ENCODE data around the gene HPSE2. TPM values are rescaled to one million over a fixed set of nuclear protein-coding genes. Genes with fewer than 3 reads are reported as not detected.

Gene HPSE2
- total RNA-seq, 1 donor from 2014 or later, result not detected

GRCh38 chr10:98415731-98416119, 819.9 kb downstream of the HPSE2 start:
- no peaks in the 10 kb centered on the region for H3K9me3 Mint-ChIP-seq (ENCODE audit: unreplicated experiment)
- no peak overlapping the region for H3K4me3 Mint-ChIP-seq (ENCODE audit: unreplicated experiment)
- H3K36me3 Mint-ChIP-seq (ENCODE audit: low read depth, unreplicated experiment), result peaks cover 10% of the 10 kb centered on the region
- H3K27ac Mint-ChIP-seq (ENCODE audit: unreplicated experiment), result peak overlapping the region; percentile 42
- peaks cover 3% of the 10 kb centered on the region for H3K27me3 Mint-ChIP-seq (ENCODE audit: unreplicated experiment)
- TF ChIP-seq CTCF (IDR thresholded peaks at IDR 0.05; ENCODE audit: unreplicated experiment), result no peak
- DNase-seq (ENCODE audit: low spot score), result no peak
- peaks cover 4% of the 10 kb centered on the region for H3K4me1 Mint-ChIP-seq (ENCODE audit: unreplicated experiment)

GRCh38 chr10:98414932-98415730, 820.5 kb downstream of the HPSE2 start, which contains the start of gene PYROXD2:
TSS of gene PYROXD2 (minus strand) at chr10:98415182. CDS start at chr10:98415135, 47 bp downstream.
- H3K27ac Mint-ChIP-seq (ENCODE audit: unreplicated experiment), result peak within 1 kb of the TSS; percentile 42
- peaks cover 3% of the 10 kb centered on the region for H3K27me3 Mint-ChIP-seq (ENCODE audit: unreplicated experiment)
- H3K36me3 Mint-ChIP-seq (ENCODE audit: low read depth, unreplicated experiment), result peaks cover 10% of the 10 kb centered on the region
- TF ChIP-seq CTCF (IDR thresholded peaks at IDR 0.05; ENCODE audit: unreplicated experiment), result no peak
- H3K4me3 Mint-ChIP-seq (ENCODE audit: unreplicated experiment), result peak within 1 kb of the TSS; percentile 77
- peaks cover 4% of the 10 kb centered on the region for H3K4me1 Mint-ChIP-seq (ENCODE audit: unreplicated experiment)
- peak; percentile 72 for DNase-seq (ENCODE audit: low spot score)
- H3K9me3 Mint-ChIP-seq (ENCODE audit: unreplicated experiment), result no peaks in the 10 kb centered on the region

GRCh38 chr10:98414578-98414931, 821.1 kb downstream of the HPSE2 start:
- peaks cover 4% of the 10 kb centered on the region for H3K4me1 Mint-ChIP-seq (ENCODE audit: unreplicated experiment)
- no peak for TF ChIP-seq CTCF (IDR thresholded peaks at IDR 0.05; ENCODE audit: unreplicated experiment)
- H3K27me3 Mint-ChIP-seq (ENCODE audit: unreplicated experiment), result peaks cover 3% of the 10 kb centered on the region
- no peak for DNase-seq (ENCODE audit: low spot score)
- H3K36me3 Mint-ChIP-seq (ENCODE audit: low read depth, unreplicated experiment), result peaks cover 10% of the 10 kb centered on the region
- no peaks in the 10 kb centered on the region for H3K9me3 Mint-ChIP-seq (ENCODE audit: unreplicated experiment)
- no peak overlapping the region for H3K27ac Mint-ChIP-seq (ENCODE audit: unreplicated experiment)
- H3K4me3 Mint-ChIP-seq (ENCODE audit: unreplicated experiment), result peak overlapping the region; percentile 25

GRCh38 chr10:98411768-98412167, 823.9 kb downstream of the HPSE2 start:
- peaks cover 7% of the 10 kb centered on the region for H3K36me3 Mint-ChIP-seq (ENCODE audit: low read depth, unreplicated experiment)
- H3K9me3 Mint-ChIP-seq (ENCODE audit: unreplicated experiment), result no peaks in the 10 kb centered on the region
- peaks cover 4% of the 10 kb centered on the region for H3K4me1 Mint-ChIP-seq (ENCODE audit: unreplicated experiment)
- no peak for TF ChIP-seq CTCF (IDR thresholded peaks at IDR 0.05; ENCODE audit: unreplicated experiment)
- DNase-seq (ENCODE audit: low spot score), result no peak
- no peak overlapping the region for H3K27ac Mint-ChIP-seq (ENCODE audit: unreplicated experiment)
- peaks cover 2% of the 10 kb centered on the region for H3K27me3 Mint-ChIP-seq (ENCODE audit: unreplicated experiment)
- H3K4me3 Mint-ChIP-seq (ENCODE audit: unreplicated experiment), result no peak overlapping the region

- DNase-seq (ENCODE audit: low spot score), result no peak
- Mint-ChIP-seq H3K9me3 (ENCODE audit: unreplicated experiment) (no peaks in the 10 kb centered on the region), H3K27ac (ENCODE audit: unreplicated experiment) (no peak overlapping the region), H3K27me3 (ENCODE audit: unreplicated experiment) (peaks cover 2% of the 10 kb centered on the region), H3K36me3 (ENCODE audit: low read depth, unreplicated experiment) (peaks cover 4% of the 10 kb centered on the region), H3K4me1 (ENCODE audit: unreplicated experiment) (peaks cover 4% of the 10 kb centered on the region), H3K4me3 (ENCODE audit: unreplicated experiment) (no peak overlapping the region)
- TF ChIP-seq CTCF (IDR thresholded peaks at IDR 0.05; ENCODE audit: unreplicated experiment), result no peak
Observed at GRCh38 chr10:98411166-98411565, 824.5 kb downstream of the HPSE2 start.

Measured in endothelial cell (in vitro differentiated cells).